ENCODE data around the gene DOCK3.
"Not testable (repeated sequence)": the region's sequence is repeated elsewhere in the genome, so short reads cannot be mapped to it uniquely, and the experiment has no call there.

The DOCK3 gene

GRCh38 chr3:50790894-50791293 is 116.2 kb downstream of the DOCK3 start:
- not testable (repeated sequence) for DNase-seq (ENCODE audit: low spot score)

- DNase-seq (ENCODE audit: low spot score): no peak
Measured at GRCh38 chr3:50792568-50792967, 117.8 kb downstream of the DOCK3 start.

- DNase-seq (ENCODE audit: low spot score): not testable (repeated sequence)
Measured at GRCh38 chr3:50803805-50804204, 129.1 kb downstream of the DOCK3 start.

- DNase-seq (ENCODE audit: low spot score): not testable (repeated sequence)
Measured at GRCh38 chr3:50804376-50804775, 129.6 kb downstream of the DOCK3 start.

- no peak for DNase-seq (ENCODE audit: low spot score)
Measured at GRCh38 chr3:50805321-50805720, 130.6 kb downstream of the DOCK3 start.

GRCh38 chr3:50806031-50806430 is 131.3 kb downstream of the DOCK3 start:
- no peak for DNase-seq (ENCODE audit: low spot score)

GRCh38 chr3:50806806-50807205 is 132.1 kb downstream of the DOCK3 start:
- DNase-seq (ENCODE audit: low spot score): no peak

GRCh38 chr3:50807266-50807665 is 132.5 kb downstream of the DOCK3 start:
- no peak for DNase-seq (ENCODE audit: low spot score)

GRCh38 chr3:50811893-50812292 is 137.2 kb downstream of the DOCK3 start:
- no peak for DNase-seq (ENCODE audit: low spot score)

GRCh38 chr3:50815844-50816243 is 141.1 kb downstream of the DOCK3 start:
- DNase-seq (ENCODE audit: low spot score): no peak

- no peak for DNase-seq (ENCODE audit: low spot score)
Measured at GRCh38 chr3:50816894-50817293, 142.2 kb downstream of the DOCK3 start.

GRCh38 chr3:50817756-50818529 is 143.2 kb downstream of the DOCK3 start:
- DNase-seq (ENCODE audit: low spot score): no peak

- DNase-seq (ENCODE audit: low spot score): no peak
Measured at GRCh38 chr3:50819882-50820281, 145.2 kb downstream of the DOCK3 start.

GRCh38 chr3:50825841-50826240 is 151.1 kb downstream of the DOCK3 start:
- no peak for DNase-seq (ENCODE audit: low spot score)

- DNase-seq (ENCODE audit: low spot score): no peak
Measured at GRCh38 chr3:50830451-50830850, 155.7 kb downstream of the DOCK3 start.

- not testable (repeated sequence) for DNase-seq (ENCODE audit: low spot score)
Measured at GRCh38 chr3:50831009-50831408, 156.3 kb downstream of the DOCK3 start.

- no peak for DNase-seq (ENCODE audit: low spot score)
Measured at GRCh38 chr3:50840983-50841489, 166.3 kb downstream of the DOCK3 start.

- DNase-seq (ENCODE audit: low spot score): no peak
Measured at GRCh38 chr3:50848308-50848707, 173.6 kb downstream of the DOCK3 start.

- no peak for DNase-seq (ENCODE audit: low spot score)
Measured at GRCh38 chr3:50850639-50851511, 176.1 kb downstream of the DOCK3 start.

GRCh38 chr3:50853936-50854335 is 179.2 kb downstream of the DOCK3 start:
- no peak for DNase-seq (ENCODE audit: low spot score)

- DNase-seq (ENCODE audit: low spot score): no peak
Measured at GRCh38 chr3:50862221-50862620, 187.5 kb downstream of the DOCK3 start.

- DNase-seq (ENCODE audit: low spot score): no peak
Measured at GRCh38 chr3:50873376-50874157, 198.8 kb downstream of the DOCK3 start.

Measured in SK-N-DZ (cell line).